Embryonic facial prominence (tissue), 1 donor: ENCODE measurements around the gene THYN1.
"Not testable (repeated sequence)": the region's sequence is repeated elsewhere in the genome, so short reads cannot be mapped to it uniquely, and the experiment has no call there.

Source experiments
- DNase-seq: peaks from one replicate; pipeline ENCODE4 v3.0.0-alpha.2; 2016; ENCODE audit errors: extremely low spot score

The THYN1 gene

DNA sequence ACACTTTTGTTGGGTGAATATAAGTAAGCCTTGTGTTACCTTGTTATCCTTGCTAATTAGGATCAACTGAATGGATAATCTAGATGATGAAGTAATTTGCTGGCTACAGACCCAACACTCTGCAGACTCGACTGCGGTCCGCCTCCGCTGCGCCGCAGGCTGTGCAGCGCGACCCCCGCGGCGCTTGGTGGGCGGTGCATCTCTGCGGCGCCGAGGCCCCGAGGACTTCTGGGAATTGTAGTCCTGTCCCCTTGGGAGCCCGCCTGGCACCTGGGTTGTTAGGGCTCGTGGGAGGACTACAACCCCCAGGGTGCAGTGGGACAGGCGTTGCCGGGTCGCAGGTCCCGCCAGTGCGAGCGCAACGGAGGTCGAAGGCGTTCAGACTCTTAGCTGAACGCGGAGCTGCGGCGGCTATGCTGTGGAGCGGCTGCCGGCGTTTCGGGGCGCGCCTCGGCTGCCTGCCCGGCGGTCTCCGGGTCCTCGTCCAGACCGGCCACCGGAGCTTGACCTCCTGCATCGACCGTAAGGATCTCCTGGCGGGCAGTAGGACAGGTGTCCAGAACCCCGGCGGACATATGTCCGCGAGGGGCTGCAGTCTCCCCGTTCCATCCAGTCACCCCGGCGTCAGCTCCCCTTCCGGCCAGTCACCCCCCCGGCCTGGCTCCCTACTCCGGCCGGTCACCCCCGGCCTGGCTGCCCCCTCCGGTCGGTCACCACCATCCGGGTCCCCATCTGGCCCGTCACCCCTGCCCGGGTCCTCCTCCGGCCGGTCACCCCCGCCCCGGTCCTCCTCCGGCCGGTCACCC lies at the start of gene THYN1, which contains the start of gene ACAD8:
Gene THYN1 (minus strand): TSS at position 165 of the 806 bp plus-strand sequence. CDS start 470 bp downstream, outside the sequence.
Gene ACAD8 (plus strand): TSS at position 381 of the 806 bp plus-strand sequence. CDS start 33 bp downstream, at position 414.
- peak; percentile 84 for DNase-seq

GRCh38 chr11:134294664-134295063 lies 41.5 kb upstream of the THYN1 start:
- DNase-seq, result no peak

DNA sequence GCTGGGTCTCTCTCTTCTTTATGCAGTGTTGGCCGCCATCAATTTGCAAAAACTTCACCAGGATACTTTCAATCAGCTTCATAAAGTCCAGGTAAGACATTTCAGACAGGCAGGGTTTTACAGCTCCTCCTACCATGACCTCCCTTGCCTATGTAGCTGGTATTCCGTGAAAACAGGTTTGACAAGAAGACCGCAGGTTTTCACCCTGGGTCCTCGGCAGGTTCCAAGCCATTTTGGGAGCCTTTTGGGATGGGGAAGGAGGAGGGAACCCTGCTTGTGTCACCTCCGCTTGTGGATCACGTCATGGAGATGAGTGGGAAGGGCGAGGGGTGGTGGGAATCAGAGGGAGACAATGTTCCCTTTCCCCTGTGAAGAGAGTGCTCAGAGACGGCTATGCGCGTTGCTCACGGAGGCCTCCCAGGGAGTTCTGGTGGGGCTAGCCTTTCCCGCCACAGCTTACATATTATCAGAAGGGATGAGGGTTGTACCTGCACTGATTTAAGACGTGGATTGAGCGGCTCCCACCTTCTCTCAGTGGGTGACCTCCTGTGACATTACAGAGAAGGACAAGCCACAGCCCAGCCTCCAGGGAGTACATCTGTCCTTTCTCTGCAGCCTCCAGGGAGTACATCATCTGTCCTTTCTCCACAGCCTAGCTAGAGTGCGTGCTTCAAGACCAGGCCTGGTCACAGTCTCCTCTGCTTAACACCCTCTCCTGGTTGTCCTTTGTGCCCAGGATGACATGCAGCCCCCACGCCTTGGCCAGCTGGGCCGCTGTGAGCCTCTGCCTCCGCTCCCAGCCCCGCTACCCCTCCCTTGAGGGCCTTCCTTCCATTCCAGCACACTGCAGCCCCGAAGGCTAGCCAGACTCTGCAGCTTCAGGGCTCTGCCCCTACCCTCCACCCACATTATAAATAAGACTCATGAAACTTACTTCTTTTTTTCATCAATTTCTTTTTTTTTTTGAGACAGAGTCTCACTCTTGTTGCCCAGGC lies 40.3 kb upstream of the THYN1 start:
- no peak for DNase-seq

DNA sequence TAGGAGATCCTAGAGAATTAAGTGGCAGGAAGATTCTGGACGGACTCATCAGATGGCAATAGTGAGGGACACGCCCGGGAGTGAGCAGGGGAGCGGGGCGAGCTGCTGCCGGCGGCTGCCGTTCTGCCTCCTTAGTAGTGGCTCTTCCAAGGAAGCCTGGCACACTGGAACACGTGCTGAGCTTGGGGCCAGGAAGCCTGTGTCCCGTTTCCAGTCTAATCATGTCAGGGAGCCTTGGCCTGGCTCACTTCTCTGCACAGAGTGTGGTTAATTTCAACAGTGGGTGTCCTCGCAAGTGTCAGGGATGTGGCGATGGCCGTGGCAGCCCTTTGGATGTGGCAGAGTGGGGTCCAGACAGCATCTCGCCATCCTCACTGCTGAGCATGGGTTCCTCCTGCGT lies 39.5 kb upstream of the THYN1 start:
- DNase-seq, result no peak

- DNase-seq, result no peak
Observed at GRCh38 chr11:134291196-134291595, 38.0 kb upstream of the THYN1 start.

GRCh38 chr11:134290646-134291045 lies 37.5 kb upstream of the THYN1 start:
- no peak for DNase-seq

- DNase-seq, result no peak
Observed at GRCh38 chr11:134289789-134290188, 36.6 kb upstream of the THYN1 start.

GRCh38 chr11:134289167-134289566 lies 36.0 kb upstream of the THYN1 start:
- DNase-seq, result no peak

GRCh38 chr11:134288486-134288885 lies 35.3 kb upstream of the THYN1 start:
- DNase-seq, result no peak

DNA sequence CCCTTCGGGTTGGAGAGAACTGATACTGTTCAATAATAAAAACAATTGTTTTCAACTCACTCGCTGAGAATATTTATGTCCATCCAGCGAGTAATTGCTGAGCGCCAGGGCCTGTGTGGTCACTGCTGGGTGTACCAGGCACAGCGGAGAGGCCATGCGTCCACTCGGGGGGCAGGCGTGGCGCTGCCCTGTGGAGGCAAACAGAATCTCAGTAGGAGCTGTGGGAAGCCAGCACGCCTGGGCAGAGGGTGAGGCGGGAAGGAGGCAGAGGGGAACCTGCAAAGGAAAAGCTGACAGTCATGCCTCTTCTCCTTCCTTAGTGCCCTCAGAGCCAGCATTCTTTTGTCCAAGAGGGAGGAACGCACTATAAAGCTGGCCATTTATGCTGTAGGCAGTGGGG lies 34.4 kb upstream of the THYN1 start:
- DNase-seq, result no peak

DNA sequence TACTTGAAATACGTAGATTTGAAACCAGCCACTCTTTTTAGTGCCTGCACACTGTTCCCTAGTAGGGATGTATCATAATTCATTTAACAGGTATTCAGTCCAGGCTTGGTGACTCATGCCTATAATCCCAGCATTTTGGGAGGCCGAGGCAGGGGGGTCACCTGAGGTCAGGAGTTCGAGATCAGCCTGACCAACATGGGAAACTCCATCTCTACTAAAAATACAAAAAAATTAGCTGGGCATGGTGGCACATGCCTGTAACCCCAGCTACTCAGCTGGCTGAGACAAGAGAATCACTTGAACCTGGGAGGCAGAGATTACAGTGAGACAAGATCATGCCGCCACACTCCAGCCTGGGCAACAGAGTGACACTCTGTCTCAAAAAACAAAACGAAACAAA lies 31.2 kb upstream of the THYN1 start:
- not testable (repeated sequence) for DNase-seq

DNA sequence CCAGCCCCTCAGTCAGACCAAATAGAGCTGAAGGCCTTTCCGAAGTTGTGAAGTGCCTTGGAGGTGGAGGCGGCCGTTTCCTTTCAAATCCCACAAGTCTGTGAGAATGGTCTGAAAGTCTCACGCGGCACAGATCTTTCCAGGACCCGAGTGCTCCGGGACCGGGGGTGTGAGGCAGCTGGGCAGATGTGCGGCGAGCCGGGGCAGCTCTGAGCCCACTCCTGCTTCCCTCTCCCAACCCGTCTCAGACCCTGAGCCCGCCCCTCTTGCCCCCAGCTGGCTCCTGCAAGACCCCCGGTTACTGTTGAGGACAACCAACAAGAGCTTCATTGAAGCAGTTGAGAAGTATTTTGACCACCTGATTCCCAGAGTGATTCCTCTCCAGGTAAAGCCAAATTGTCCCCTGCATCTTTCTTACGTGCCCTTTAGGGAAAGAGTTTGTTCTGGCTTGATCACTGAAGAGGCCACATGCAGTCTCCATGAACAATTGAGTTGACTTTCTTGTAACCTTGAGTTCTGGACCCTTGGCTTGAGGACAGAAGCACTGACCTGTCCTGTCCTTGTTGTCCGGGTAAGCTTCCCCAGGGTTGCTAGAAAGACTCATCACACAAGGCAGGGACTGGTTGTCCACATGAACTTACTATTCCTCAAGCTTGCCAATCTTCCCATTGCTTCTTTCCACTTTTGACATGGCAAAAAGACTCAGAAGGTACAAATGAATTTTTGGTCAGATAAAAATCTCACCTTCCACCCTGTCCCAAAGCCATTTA lies 30.5 kb upstream of the THYN1 start:
- DNase-seq, result no peak

GRCh38 chr11:134282121-134283045 lies 29.2 kb upstream of the THYN1 start:
- DNase-seq, result no peak

DNA sequence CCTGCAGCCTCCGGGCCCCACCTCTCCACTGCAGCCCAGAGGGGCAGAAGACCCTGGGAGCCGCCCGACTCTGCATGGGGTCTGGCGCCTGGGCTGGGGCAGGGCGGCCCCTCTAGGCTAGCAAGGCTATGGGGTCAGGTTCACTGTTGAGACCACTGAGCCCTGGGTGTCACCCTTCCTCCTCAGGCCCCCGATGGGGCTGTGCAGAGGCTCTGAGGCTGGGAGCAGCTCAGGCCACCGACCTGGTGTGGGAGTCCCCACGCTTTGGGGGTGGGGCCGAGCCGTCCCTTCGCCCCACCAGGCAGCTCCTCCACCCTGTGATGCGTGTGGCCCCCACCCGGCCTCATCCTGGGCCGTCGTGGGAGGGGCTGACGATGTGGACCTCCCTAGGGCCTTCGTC lies 28.5 kb upstream of the THYN1 start:
- DNase-seq, result not testable (repeated sequence)

DNA sequence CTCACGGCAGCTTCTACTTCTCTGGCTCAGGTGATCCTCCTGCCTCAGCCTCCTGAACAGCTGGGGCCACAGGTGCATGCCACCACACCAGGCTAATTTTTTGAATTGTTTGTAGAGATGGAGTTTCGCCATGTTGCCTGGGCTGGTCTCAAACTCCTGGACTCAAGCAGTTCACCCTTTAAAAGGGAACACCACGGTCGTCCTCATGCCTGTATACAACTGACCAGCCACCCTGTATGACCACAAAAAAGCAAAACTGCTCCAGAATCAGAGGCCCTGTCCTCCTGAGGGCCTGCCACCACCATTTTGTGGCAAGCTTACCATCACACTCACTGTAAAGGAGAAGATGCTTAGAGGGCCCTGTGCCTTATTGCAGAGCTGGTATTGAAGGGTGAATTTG lies 25.2 kb upstream of the THYN1 start:
- no peak for DNase-seq

- DNase-seq, result no peak
Observed at GRCh38 chr11:134277183-134278001, 24.2 kb upstream of the THYN1 start.

GRCh38 chr11:134276396-134277182 lies 23.4 kb upstream of the THYN1 start:
- no peak for DNase-seq

DNA sequence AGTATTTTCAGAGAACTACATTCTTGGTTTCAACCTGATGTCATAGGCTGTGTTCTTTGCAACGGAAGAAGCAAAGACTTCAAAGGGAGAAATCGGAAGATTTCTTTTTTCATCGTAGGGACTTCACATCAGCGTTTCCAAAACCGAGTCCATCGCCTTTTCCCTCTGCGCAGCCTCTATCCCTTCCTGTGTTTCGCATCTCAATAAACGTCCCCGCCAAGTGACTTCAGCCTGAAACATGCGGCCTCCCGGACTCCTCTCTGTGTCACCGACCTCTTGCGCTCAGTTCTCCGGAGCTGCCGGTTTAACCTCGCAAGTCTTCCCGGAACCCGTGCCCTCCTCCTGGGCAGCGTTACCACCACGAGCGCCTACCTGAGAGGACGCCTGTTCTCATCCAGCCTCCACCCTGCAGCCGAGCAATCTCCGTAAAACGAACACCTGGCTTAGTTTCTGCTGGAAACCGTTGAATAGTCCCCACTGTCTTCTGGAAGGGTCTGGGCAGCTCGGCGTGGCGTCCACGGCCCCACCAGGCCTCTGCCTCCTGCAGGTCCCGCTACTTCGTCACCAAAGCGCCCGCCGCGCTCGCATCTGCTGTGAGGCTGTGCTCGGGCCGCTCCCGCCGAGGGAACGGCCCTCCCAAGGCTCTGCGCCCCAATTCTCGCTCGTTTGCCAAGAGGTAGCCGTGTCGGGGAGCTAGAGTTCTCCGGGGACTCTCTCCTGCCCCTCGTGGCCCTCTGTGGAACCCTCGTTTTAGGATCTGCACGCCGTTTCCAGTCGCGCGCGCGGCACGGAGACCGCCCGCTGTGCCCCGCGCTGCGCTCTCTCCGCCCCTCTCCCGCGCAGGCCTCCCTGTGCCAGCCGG lies 22.6 kb upstream of the THYN1 start, which contains the start of gene GLB1L3:
Gene GLB1L3 (plus strand): TSS at position 846 of the 862 bp plus-strand sequence. CDS start 362 bp downstream, outside the sequence.
- DNase-seq, result no peak
